Femur (tissue), 1 donor: ENCODE measurements around the gene SVOPL.
"Not testable (repeated sequence)": the region's sequence is repeated elsewhere in the genome, so short reads cannot be mapped to it uniquely, and the experiment has no call there.

ENCODE experiments used
- DNase-seq: peaks from one replicate; pipeline ENCODE4 v3.0.0-alpha.2; 2017

SVOPL gene

DNA sequence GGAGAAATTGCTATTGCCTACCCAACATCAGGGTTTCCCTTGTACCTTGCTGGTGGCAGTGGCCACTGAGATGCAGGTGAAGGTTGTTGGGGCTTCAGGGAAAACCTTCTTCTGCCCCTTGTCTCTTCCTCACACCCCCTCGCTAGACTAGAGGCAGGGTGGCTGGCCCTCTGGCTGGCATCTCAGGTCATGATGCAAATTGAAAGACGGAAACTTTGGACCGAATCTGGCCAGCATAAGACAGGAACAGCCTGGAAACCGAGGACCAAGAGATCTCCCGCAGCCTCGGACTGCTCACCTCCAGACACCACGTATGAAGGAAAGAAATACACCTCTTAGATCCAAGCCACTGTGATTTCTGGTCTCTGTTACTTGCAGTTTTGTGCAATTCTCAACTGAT lies 2.9 kb downstream of the SVOPL start:
- DNase-seq: no peak

DNA sequence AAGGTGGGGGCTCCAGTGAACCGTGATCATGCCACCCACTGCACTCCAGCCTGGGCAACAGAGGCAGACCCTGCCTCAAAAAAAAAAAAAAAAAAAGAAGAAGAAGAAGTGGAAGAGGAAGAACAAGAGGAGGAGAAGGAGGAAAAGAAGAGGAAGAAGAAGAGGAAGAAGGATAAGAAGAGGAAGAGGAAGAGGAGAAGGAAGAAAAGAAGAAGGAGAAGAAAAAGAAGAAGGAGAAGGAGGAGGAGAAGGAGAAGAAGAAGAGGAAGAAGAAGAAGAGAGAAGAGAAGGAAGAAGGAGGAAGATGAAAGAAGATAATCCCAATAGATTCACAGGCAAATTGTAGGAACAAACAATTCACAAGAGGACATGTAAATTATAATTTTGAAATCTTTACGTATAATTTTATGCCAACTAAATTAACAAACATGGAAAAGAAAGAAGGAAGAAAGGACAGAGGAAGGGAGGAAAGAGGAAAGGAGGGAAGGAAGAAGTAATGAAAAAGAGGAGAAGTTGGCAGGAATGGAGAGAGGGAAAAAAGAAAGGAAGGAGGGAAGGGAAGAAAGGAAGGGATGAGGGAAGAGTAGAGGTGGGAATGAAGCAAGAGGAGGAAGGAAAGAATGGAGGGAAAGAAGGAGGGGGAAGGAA lies 3.5 kb downstream of the SVOPL start:
- DNase-seq: no peak

DNA sequence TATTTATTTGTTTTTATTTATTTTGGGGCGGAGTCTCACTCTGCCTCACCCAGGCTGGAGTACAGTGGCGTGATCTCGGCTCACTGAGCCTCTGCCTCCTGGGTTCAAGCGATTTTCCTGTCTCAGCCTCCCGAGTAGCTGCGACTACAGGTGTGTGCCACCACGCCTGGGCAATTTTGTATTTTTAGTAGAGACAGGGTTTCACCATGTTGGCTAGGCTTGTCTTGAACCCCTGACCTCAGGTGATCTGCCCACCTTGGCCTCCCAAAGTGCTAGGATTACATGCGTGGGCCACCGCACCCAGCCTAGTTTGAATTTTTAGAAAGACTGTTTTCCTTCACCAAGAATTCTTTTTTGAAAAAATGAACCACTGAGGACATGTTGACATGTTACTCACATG lies 5.4 kb downstream of the SVOPL start:
- not testable (repeated sequence) for DNase-seq

DNA sequence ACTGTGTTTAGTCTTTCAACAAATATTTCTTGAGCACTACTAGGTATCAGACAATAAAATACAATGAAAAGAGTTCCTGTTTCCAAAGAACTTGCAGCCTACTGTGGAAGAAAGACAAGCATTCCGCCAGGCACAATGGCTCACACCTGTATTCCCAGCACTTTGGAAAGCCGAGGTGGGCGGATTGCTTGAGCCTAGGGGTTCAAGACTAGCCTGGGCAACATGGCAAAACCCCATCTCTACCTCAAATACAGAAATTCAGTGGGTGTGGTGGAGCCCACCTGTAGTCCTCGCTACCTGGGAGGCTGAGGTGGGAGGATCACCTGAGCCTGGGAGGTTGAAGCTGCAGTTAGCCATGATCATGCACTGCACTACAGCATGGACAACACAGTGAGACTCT lies 6.1 kb downstream of the SVOPL start:
- DNase-seq: no peak

DNA sequence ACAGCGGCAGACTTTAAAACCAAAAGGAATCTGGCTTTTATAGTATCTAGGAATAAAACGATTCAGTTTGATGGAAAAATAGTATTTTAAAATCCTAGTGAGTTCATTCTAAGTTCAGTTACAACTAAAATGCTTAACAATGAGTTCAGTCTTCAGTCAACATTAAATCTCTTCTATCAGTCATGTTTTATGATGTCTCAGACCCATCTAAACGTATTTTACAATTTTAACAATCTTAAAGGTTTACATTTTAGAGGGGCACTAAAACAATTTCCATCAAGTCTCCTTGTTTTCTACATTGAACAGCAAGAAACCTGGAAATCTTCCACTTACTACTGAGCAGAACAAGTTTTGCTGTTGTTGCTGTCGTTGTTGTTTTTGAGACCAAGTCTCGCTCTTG lies 10.0 kb downstream of the SVOPL start:
- DNase-seq: no peak

DNA sequence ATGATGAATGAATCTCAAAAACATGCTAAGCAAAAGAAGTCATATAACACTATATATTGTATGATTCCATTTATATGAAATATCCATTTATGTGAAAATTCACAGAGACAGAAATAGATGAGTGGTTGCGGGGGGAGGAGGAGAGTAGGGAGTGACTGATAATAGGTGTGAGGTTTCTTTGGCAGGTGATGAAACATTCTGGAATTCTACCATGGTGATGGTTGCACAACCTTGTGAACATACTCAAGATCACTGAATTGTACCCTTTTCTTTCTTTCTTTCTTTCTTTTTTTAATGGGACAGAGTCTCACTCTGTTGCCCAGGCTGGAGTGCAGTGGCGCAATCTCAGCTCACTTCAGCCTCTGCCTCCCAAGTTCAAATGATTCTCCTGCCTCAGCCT lies 10.7 kb downstream of the SVOPL start:
- no peak for DNase-seq

DNA sequence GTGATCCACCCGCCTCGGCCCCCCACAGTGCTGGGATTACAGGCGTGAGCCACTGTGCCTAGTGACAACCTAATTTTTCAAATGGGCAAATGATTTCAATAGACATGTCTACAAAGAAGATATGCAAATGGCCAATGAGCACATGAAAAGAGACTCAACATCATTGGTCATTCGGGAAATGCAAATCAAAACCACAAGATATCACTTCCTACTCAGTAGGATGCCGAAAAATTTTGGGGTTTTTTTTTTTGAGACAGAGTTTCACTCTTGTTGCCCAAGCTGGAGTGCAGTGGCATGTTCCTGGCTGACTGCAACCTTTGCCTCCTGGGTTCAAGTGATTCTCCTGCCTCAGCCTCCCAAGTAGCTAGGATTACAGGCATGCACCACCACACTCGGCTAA lies 13.1 kb downstream of the SVOPL start:
- not testable (repeated sequence) for DNase-seq

DNA sequence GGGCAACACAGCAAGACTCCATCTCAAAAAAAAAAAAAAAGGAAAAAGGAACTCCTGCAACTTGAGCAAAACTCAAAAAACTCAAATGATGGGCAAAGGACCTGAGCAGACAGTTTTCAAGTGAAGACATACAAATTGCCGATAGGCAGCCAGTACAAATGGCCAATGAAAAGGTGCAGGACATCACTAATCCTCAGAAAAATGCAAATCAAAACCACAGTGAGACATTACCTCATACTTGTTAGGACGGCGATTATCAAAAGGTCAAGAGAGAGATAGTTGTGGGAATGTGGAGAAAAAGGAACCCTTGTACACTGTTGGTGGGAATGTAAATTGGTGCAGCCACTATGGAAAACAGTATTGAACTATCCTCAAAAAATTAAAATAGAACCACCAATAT lies 16.8 kb downstream of the SVOPL start:
- no peak for DNase-seq

DNA sequence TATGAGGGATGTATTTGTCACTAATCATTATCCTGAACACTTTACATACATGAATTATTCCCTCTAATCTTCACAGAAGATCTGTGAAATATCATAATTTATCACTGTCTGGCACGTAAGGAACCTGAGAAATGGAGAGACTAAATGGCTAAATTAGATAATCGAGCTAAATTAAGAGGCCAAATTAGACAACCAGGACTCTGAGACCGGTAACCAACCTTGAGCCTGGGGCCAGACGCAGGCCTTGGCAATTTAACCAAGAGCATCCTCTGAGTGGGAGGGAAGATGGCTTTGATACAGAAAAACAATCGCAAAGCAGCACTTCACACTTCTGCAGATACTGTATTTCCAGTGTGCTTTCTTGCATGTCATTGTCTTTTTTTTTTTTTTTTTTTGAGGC lies 21.4 kb downstream of the SVOPL start:
- DNase-seq: no peak

- no peak for DNase-seq
Measured at GRCh38 chr7:138670594-138670993, 30.6 kb downstream of the SVOPL start.

DNA sequence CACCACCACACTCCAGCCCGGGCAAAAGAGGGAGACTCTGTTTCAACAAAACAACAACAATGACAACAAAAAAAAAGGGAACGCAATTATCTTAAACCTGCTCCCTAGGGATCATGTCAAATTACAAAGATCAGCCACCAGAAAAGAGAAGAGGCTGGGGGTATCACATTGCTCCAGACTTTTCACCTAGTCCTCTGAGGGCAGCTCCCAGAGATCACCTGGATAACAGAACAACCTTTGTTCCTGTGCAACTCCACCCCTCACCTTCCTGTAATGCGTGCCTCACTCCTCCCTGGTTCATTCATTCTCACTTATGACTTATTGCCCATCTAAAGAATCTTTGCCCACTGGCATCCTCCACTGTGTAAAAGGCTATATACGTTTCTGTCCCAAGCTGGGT lies 31.8 kb downstream of the SVOPL start:
- DNase-seq: no peak

- no peak for DNase-seq
Measured at GRCh38 chr7:138668946-138669345, 32.2 kb downstream of the SVOPL start.

- DNase-seq: no peak
Measured at GRCh38 chr7:138668229-138668596, 32.9 kb downstream of the SVOPL start.

- DNase-seq: no peak
Measured at GRCh38 chr7:138667535-138668228, 33.5 kb downstream of the SVOPL start.

GRCh38 chr7:138666385-138666784 lies 34.8 kb downstream of the SVOPL start:
- no peak for DNase-seq

DNA sequence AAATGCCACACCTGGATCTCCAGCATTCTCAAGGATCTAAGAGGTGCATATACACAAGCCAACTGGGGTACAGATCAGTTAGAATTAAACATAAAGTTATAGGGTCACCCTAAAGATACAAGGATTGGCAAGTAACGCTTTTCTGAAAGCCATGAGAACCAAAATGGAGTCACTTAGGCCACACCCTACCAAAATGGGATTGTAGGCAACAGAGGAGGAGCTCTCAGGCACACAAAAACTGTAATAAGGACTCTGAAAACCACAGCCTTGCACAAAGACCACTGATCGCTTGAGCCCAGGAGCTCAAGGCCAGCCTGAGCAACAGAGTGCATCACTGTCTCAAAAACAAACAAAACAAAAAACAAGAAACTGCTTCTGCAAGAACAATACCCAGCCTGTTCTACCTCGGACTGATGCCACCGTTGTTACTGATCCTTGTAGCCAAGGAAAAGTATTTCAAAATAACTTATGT lies 35.5 kb downstream of the SVOPL start:
- DNase-seq: no peak

DNA sequence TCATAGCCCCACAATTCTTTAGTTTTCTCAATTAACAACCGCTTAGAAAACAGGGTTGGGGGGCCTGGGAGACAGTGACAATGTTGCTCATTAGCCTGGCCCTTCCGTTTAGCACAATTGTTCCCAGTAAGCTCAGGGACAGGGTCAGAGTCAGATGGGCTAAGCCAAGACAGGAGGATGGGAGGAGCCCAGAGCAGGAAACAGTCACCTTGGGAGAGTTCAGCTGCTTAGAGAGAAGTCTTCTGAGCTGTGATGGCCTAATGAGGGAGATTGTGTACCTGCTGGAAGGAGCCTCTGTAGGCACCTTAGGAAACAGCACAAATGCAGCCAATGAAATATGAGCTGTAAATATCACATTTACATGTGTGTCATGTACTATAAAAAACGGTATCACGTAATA lies 35.9 kb downstream of the SVOPL start:
- DNase-seq: no peak

GRCh38 chr7:138663725-138664710 lies 37.1 kb downstream of the SVOPL start:
- DNase-seq: no peak

- DNase-seq: no peak
Measured at GRCh38 chr7:138662991-138663320, 38.2 kb downstream of the SVOPL start.

DNA sequence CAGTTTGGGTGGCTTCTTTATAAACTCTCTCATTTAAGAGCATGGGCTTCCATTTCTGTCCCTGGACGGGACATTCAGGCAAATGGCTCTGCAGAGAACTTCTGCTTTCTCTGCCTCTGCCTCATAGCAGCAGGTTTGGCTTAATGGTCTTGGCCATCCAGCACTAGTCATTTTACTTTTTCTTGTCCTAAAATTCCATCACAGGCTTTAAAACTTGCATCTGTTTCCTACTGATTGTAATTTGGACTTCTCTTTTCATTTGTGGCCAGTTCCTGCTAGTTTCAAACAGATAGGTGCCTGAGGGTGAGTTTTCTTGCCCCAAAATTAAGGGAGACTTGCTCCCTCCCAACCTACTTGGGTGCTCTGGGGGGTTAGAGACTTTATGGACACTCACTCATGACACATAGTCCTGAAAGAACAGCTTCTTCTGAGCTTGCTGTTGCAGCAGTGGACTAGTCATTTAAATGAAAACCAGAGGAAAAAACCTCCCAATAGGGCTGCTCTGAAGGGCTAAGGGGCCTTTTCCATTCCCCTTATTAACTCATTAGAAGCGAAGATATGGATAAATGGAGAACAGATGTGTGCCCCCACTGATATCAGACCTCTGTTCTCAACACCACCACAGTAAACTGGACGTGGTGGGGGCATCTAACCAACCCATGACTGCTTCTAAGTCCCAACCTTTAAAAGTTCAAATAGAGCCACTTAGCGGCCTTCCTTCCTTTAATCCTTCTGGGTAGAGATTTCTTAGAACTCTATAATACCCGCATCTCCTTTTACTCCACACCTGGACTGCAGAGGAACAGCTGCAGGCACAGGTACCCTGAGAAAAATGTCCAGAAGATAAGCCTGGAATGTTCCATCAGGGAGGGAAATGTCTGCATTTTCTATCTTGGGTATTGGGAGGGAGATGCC lies 38.8 kb downstream of the SVOPL start:
- no peak for DNase-seq

- DNase-seq: no peak
Measured at GRCh38 chr7:138661069-138661635, 40.0 kb downstream of the SVOPL start.

GRCh38 chr7:138658889-138659288 lies 42.3 kb downstream of the SVOPL start:
- no peak for DNase-seq
